ENCODE results near the gene TASP1. TPM values are rescaled to one million over a fixed set of nuclear protein-coding genes. Genes with fewer than 3 reads are reported as not detected.
A peak's percentile ranks its signal among the peaks of the same experiment; 100 is the strongest.
"Not testable (repeated sequence)": the region's sequence is repeated elsewhere in the genome, so short reads cannot be mapped to it uniquely, and the experiment has no call there.

The TASP1 gene, protein sequence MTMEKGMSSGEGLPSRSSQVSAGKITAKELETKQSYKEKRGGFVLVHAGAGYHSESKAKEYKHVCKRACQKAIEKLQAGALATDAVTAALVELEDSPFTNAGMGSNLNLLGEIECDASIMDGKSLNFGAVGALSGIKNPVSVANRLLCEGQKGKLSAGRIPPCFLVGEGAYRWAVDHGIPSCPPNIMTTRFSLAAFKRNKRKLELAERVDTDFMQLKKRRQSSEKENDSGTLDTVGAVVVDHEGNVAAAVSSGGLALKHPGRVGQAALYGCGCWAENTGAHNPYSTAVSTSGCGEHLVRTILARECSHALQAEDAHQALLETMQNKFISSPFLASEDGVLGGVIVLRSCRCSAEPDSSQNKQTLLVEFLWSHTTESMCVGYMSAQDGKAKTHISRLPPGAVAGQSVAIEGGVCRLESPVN
- polyA plus RNA-seq (2013, experiment 1 of 2; ENCODE audit: insufficient read length): 5.0 TPM
- 5.3 TPM for polyA plus RNA-seq (2013, experiment 2 of 2; ENCODE audit: insufficient read length)

DNA sequence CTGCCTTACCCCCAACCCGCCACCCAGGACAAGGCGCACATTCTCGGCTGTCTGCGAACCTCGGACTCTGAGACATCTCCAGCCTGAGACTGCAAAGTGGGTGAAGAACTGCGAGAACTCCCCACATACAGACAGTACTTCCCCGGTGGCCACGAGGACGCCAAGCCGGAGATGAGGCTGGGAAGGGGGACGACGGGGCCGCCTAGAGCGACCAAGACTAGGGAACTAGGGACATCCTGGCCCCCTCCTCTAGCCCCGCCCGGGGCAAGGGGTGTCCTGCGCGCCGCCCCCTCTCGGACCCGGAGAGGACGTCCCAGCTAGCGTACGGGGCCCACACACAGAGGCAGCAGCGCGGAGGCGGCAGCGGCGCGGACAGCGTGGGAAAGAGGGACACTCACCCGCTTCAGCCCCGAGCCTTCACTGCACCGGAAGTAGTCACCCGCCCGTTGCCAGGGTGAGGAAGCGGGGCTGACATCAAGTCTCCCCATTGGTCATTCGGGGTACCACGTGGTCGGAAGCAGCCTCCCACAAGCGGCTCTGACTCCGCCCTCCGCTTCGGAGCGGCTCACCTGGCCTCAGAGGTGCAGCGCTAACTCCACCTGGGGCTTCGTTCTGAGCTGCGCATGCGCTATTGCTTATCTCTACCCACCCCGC is at the start of gene TASP1:
Gene TASP1 (minus strand): TSS at position 437 of the 654 bp plus-strand sequence. CDS start 8,854 bp downstream, outside the sequence.
- peak; percentile 94 for DNase-seq

DNA sequence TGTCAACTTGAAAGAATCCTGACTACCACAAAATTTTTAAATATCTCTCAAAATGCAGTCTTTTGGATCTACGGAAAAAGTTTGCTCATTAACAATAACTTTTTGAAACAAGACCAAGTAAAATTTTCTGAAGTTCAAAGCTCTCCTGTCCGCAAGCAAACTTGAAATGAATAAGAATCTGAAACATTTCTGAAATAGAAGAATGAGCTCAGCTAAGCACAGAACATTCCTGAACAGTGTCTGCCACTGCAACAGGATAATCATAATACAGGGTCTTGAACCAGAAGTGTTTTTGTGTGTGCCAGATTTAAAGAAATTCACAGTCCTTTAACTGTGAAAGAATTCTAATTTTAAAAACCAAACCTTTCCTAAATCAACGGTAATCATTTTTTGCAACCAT is 49.1 kb upstream of the TASP1 start:
- DNase-seq: no peak

DNA sequence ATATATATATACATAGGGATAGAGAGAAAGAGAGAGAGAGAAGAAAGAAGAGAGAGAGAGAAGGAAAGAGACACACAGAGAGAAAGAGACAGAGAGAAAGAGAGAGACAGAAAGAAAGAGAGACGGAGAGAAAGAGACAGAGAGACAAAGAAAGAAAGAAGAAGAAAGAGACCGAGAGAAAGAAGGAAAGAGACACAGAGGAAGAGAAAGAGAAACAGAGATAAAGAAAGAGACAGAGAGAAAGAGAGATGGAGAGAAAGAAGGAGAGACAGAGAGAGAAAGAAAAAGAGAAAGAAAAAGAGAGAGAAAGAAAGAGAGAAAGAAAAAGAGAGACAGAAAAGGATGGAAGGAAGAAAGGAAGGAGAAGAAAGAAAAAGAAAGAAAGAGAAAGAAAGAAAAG is 46.9 kb upstream of the TASP1 start:
- DNase-seq: no peak

DNA sequence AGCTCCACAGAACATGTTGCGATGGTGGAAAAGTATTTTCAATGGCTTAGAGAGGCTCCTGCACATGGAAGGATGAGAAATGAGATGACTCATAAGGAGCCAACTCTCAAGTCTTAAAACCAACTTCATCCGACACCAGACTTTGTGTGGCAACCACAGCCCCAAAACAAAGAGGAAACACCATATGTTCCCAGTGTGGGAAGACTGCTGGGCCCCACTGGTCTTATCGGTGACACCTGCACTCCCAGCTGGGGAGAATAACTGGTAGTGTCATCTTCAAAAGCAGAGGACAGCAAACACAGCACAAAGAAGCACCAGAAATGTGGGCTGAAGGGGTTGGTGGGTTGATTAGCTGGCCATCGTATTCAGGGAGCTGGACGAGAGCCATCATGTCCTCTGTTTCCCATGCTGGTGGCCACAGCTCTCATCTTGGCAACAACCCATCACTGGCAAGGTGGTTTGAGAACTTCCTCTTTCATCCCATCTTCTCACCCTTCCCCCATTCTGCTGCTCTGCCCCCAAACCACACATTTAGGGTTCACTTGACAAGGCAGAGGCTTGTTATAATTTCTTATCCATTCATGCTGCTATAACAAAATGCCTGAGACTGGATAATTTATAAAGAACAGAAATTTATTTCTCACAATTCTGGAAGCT is 46.0 kb upstream of the TASP1 start:
- no peak for DNase-seq

DNA sequence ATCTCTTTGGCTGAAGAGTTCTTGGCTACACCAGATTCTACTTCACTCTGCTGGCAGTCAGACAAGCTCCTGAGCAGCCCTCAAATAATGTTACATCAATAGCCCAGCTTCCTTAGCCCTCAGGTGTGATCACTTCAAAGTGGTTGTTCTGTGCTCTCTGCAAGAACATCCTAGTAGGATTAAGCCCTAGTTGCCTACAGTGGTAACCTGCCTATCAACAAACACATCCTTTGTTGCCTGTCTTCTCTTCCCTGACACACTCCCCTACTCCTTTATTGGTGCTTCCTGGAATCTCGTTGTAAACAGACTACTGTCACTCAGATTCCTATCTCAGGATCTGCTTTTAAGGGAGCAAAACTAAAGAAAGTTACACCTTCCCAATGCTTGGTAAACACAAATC is 45.1 kb upstream of the TASP1 start:
- DNase-seq: no peak

DNA sequence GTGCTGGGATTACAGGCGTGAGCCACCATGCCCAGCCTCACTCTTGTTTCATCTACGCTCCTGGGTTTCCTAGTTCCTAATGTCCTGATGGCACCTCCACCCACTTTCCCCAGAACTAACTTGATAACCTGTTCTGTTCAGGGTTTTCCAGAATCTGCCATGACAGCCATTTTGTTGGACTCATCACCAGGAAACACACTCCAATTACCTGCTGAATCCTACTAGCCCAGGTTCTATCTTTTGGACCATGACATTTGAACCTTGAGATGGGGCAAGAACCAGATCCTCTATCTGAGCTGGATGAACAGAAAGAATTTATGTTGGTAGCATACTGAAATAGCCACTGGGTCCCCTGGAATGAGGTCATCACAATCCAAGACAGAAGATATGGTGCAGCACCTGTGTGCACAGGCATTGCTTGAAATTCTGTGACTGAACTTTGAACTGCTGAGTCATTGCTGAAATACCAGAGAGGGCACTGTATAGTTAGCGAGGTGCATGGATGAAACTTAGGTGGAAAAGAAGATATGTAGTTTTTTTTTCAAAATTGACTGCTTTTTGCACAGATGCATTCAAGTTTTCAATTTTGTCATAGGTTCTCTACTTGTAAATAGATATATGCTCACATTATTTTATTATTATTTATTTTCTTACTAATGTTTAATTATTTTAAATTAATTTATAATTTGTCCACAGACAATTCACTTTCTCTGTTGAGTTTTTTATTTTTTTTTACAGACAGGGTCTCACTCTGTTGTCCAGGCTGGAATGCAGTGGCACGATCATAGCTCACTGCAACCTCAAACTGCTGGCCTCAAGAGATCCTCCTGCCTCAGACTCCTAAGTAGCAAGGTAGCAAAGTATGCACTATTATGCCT is 42.8 kb upstream of the TASP1 start:
- DNase-seq: no peak

DNA sequence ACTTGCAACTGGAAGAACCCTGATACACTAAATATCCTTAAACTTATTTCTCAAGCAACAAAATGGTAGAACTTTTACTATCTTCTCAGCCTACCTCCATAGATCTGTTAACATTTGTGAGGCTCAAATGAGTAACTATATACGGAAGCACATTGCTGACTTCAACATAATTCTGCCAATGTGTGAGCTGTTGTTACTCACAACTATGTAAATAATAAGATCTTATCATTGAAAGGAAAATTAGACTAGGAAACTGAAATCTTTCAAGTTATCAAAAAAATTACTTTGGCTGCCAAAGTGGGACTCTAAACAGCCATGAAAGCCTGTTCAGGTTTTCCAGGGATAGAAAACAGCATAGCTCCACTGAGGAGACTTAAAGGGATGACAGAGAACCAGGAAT is 40.2 kb upstream of the TASP1 start:
- DNase-seq: no peak

DNA sequence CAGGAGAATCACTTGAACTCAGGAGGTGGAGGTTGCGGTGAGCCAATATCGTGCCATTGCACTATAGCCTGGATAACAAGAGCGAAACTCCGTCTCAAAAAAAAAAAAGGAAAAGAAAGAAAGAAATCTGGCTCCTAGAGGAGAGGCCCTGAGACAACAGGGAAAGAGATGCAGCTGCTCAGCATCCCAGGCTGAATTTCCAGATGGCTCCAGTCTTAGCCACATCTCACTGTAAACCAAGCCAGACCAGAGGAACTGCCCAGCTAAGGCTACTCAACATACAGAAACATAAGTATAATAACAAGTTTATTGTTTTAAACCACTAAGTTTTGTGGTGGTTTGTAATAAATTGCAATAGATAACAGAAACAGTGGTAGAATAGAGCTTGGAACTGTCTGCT is 38.5 kb upstream of the TASP1 start:
- no peak for DNase-seq

DNA sequence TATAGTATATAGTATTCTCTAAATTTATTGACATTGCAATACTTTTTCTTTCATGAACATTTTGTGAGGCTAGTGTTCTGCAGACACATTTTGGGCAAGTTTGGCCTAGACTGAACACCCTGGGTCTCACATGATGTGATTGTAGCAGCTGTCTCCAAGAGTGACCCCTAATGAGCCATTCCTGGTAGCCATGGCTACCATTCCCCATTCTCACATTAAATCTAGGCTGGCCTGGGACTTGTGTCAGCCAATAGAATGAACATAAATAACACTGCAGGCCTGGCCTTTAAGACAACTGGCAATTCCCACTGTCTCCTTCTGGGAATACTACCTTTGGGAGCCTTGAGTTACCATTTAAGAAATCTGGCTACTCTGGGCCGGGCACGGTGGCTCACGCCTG is 38.0 kb upstream of the TASP1 start:
- no peak for DNase-seq

DNA sequence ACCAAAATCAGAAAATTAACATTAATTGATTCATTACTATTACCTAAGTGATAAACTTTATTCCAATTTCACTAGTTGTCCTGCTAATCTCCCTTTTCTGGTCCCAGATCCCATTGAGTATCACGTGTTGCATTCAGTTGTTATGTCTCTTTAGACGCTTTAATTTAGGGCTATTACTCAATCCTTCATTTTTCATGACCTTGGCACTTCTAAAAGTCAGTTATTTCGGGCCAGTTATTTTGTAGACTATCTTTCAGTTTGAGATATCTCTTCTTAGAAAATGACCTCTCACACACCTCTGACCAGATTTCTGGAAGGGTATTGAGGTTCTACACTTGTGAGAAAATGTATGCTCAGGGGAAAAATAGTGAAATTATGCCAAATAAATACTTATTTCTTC is 34.0 kb upstream of the TASP1 start:
- DNase-seq: no peak

DNA sequence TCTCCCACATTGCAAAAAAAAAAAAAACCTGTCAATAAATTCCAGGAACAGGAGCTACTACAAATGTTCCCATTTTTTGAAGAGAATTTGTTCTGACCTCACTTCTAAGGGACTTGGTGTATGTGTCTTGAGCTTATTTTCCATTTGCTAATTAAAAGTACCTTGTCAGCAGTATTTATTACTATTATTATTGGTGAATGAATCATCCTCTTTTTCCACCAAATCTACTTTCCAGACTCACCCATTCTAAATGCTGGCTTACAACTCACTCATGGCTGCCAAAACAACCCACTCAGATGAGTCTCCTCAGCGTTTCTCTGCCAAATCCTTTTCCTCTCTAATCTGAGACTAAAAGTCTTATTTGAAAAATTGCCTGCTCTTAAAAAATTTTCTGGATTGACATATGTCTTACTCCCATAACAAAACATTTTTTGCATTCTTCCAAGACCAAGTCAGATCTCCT is 33.2 kb upstream of the TASP1 start:
- peak; percentile 49 for DNase-seq

DNA sequence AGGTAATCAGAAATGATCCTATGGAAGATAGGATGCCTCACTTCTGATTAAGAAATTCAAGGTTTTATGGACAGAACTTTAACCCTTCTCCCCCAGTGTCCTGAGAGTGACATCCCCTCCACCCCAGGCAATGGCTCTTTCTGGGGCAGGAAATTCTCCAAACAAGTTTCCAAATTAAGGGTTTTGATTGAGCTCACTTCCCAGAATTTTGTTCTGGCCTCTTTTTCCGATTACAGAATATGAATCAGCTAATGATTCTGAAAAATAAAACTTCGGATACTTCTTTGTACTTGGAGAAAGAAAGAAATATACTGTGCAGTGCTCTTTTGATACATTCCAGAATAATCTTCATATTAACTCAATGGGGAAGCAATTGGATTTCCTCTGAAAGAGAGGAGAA is 32.8 kb upstream of the TASP1 start:
- no peak for DNase-seq

DNA sequence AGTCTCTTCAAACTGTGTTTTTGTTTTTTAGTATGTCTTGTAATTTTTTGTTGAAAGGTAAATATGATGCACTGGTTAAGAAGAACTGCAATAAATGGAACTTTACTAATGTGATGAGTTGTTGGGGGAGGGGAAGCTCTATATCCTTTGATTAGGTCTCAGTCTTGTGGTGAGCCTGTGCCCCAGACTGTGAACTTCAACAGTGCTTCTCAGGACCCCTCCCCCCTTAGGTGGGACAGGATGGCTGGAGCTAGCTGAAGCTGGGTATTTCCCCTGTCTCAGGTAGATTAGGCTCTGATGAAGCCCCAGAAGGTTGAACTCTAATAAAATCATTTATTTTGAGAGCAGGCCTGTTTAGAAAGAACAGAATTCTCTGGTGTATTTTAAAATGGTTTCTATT is 31.4 kb upstream of the TASP1 start:
- no peak for DNase-seq

DNA sequence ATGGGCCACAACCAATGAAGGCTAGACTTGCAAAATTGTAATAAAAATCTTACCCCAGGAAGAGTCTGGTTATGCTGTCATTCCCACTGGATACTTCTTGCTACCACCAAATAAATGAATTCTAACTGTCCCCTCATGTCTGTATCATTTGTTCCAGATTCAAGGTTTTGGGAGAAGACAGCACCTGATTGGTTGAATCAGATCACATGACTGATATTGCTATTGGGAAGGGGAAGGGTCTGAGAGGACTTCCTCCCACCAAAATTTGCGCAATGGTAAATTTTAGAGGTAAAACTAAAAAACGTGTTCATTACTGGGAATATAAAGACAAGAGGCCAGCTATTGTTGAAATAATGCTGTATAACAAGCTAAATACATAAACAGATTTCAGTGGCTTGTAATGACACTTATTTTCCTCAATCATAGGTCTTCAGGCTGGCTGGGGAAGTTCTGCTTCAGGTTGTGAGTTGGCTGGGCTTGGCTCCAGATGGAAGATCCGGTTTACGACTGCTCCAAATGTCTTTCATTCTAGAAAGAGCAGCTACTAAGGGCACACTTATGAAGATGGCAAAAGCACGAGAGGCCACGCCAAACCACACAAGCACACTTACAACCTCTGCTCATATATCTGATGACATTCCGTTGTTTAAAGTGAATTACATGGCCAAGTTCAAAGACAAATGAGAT is 27.1 kb upstream of the TASP1 start:
- DNase-seq: no peak

DNA sequence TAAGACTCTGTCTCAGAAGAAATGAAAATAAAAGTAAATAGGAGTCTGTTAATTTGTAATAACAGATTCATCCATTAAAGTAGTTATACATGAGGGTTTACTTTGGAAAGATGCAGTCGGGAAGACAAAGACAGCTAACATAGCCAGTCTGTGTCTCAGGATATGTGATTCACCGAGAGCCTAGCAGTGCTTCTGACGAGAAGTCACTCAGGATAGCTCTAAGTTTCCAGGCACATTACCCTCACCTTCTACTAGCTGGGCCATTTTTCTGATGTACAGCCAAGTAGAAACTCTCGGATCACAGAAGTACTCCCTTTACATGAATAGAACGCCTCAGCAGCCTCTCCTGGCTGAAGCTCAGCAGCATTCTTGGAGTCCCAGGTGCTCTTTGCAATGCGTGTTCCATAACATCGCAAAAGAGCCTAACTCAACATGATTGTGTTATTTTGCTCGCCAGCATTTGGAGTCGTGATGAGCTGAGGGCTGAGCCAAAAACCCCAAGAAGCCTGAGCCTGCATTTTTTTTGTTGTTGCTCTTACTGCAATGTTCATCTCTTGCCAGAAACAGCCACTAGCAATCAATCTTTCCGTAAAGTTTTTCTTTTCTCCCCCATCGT is 22.4 kb upstream of the TASP1 start:
- no peak for DNase-seq

DNA sequence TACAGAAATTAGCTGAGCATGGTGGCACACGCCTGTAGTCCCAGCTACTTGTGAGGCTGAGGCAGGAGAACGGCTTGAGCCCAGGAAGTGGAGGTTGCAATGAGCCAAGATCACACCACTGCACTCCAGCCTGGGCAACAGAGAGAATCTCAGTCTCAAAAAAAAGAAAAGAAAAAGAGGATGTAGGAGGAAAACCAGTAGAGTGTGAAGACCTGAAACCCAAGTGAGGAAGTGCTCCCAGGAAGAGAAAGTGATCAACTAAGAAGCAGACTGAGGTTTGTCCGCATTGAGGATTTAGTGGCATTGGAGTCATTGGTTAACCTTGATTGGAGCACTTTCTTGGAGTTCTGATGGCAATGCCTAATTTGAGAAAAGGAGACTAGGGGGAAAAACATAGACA is 20.6 kb upstream of the TASP1 start:
- DNase-seq: no peak

DNA sequence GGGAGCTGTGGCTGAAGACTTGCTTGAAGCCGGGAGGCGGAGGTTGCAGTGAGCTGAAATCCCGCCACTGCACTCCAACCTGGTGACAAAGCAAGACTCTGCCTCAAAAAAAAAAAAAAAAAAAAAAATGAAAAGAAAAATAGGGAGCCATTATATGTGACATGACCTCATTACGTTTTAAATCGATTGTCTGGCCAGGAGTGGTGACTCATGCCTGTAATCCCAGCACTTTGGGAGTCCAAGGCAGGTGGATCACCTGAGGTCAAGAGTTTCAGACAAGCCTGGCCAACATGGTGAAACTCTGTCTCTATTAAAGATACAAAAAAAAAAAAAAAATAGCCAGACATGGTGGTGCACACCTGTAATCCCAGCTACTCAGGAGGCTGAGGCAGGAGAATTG is 19.3 kb upstream of the TASP1 start:
- DNase-seq: not testable (repeated sequence)

DNA sequence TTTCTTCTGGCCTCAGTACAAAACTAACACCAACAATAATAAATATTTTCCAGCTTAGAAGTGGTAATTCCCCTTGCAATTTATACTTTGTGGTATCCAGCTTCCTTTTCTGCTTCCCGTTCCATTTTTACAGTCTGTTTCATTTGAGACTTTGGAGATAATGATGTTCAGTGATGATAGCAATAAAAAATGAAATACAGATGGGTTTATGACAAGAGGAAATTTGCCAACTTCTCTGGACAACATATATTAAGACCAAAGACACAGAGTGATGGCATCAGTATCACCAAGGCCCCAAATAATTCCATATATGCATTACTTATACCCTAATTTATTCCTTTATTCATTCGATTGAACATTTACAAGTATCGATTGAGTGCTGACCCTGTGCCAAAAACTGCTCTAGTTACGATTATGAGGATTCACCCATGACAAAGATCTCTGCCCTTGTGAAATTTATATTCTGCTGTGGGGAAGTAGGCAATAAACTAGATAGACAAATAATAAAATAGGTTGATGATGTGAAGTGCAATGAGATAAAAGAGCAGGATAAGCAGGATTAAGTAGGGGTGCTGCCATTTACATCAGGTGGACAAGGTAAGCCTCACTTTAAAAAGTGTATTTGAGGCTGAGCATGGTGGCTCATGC is 18.1 kb upstream of the TASP1 start:
- DNase-seq: no peak

DNA sequence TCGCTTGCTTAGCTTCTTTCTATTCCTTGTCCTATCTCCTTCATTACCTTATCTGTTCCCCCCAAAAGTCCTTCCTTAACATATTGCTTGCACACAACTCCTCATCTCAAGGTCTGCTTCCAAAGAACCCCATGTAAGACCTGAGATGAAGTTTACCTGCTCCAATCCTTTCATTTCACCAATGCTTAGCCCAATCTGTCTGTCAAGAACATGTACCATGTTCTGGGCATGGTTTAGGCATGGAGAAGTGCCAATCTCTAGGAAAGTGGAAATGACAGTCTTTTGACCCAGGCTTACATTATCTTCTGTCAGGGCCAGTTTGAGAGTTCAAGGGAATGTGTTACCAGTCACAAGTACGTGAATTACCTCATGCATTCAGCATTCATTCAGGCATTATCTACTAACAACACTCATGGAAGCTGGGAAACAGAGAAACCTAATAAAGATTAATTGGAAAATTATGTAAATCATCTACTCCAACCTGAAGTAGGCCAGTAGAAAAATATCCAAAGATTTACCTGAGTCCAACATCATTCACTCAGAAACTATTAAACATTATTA is 15.8 kb upstream of the TASP1 start:
- no peak for DNase-seq

DNA sequence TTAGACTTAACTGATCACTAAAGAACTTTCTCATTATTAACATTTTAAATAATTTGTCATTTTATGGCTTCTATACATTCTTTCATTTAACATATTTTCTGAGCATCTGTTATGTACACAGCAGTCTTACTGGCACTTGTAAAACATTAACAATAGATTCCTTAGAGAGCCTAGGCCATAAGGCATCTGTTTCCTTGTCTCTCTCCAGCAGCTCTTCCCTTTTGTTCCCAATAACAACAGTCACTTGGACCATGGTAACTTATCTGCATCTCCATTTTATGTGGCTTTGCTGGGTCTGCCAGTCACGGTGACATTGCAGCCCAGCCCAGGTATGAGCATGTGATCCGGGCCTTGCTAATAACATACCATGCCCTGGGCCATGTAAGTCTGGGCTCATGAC is 11.7 kb upstream of the TASP1 start:
- DNase-seq: no peak

Measured in fibroblast of skin of back (primary cell).